OCI-LY3 (cell line): ENCODE data around the gene PNLIPRP2.

Experiments
- H2AFZ ChIP-seq: fragments of 200-600, 300-600 bp; shearing (Covaris generic); 2 replicates; pipeline ENCODE4 v1.6.0; 2014; ENCODE audit warnings: antibody characterized with exemption, low read depth, low read length
- H3K27ac ChIP-seq: fragments of 200-600, 300-600 bp; sonication (generic); 2 replicates; pipeline ENCODE4 v1.5.1; 2014; ENCODE audit warnings: mild to moderate bottlenecking, low read length, moderate library complexity, mixed read lengths
- H3K27me3 ChIP-seq: fragments of 200-600, 300-600 bp; sonication (generic); 2 replicates; pipeline ENCODE4 v1.6.1; 2014; ENCODE audit warnings: low read depth, low read length, mixed read lengths
- H3K36me3 ChIP-seq: fragments of 200-600, 300-600 bp; sonication (generic); replicated peaks from 2 replicates; pipeline ENCODE3; 2014; ENCODE audit warnings: low read depth, low read length, mixed read lengths
- H3K4me1 ChIP-seq: fragments of 300-600, 200-600 bp; sonication (generic); 2 replicates; pipeline ENCODE4 v1.6.1; 2014; ENCODE audit warnings: low read length, mixed read lengths
- H3K4me2 ChIP-seq: fragments of 200-600, 300-600 bp; sonication (generic); 2 replicates; pipeline ENCODE4 v1.6.1; 2014; ENCODE audit warnings: low read length, mixed read lengths
- H3K4me3 ChIP-seq: fragments of 300-600, 200-600 bp; sonication (generic); 2 replicates; pipeline ENCODE4 v1.5.1; 2014; ENCODE audit warnings: antibody characterized with exemption, mild to moderate bottlenecking, low read length, moderate library complexity
- H3K79me2 ChIP-seq: fragments of 300-600, 200-600 bp; shearing (Covaris generic); 2 replicates; pipeline ENCODE4 v1.6.1; 2014; ENCODE audit warnings: mild to moderate bottlenecking, low read length, mixed read lengths
- H3K9ac ChIP-seq: fragments of 300-600, 200-600 bp; shearing (Covaris generic); 2 replicates; pipeline ENCODE4 v1.6.0; 2014; ENCODE audit warnings: mild to moderate bottlenecking, low read length, moderate library complexity
- H3K9me3 ChIP-seq: fragments of 200-600, 300-600 bp; shearing (Covaris generic); 2 replicates; pipeline ENCODE4 v1.6.1; 2014; ENCODE audit warnings: low read length, mixed read lengths; ENCODE audit not compliant: insufficient read depth
- H4K20me1 ChIP-seq: fragments of 200-600, 300-600 bp; sonication (generic); 2 replicates; pipeline ENCODE4 v1.6.1; 2016; ENCODE audit warnings: low read length, mixed read lengths; ENCODE audit not compliant: insufficient read depth
- CTCF ChIP-seq: fragments of 200-600, 300-600 bp; sonication (generic); IDR thresholded peaks from 2 replicates; pipeline ENCODE4 v1.5.1; 2014; ENCODE audit warnings: antibody characterized with exemption, low read length, low read depth
- EZH2phosphoT487 ChIP-seq: fragments of 200-600 bp; shearing (Covaris generic); IDR thresholded peaks from 2 replicates; pipeline ENCODE4 v1.6.1; 2018; ENCODE audit warnings: antibody characterized with exemption, mixed run types, low read depth

Gene PNLIPRP2

DNA sequence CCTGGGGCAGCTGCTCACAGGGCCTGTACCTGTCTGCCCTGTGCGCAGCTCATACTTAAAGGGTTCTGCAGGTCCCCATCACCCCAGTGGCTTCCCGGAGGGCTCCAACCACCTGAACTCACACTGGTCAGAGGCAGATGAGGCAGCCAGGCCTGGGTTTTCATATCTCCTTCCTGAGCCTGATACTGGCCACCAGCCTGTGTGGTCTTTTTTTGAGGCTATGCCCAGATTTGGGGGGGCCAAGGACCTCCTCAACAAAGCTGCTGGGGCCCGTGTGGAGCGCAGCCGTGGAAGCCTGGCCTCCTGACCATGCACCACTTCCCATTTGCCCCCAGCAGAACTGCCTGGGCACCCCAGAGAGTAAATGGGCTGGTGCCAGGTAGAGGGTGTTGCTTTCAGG lies 25.7 kb downstream of the PNLIPRP2 start:
- H2AFZ ChIP-seq = no peak overlapping the region

GRCh38 chr10:116648903-116649302 lies 28.1 kb downstream of the PNLIPRP2 start:
- Histone ChIP-seq H2AFZ (no peak overlapping the region), H3K9ac (no peak overlapping the region), H3K4me1 (no peaks in the 10 kb centered on the region), H4K20me1 (no peaks in the 10 kb centered on the region), H3K36me3 (no peaks in the 10 kb centered on the region), H3K27ac (no peak overlapping the region), H3K79me2 (no peaks in the 10 kb centered on the region), H3K4me2 (no peak overlapping the region), H3K9me3 (no peaks in the 10 kb centered on the region), H3K4me3 (no peak overlapping the region), H3K27me3 (no peaks in the 10 kb centered on the region)
- TF ChIP-seq CTCF (no peak), EZH2phosphoT487 (no peak)

More for the DNA sequence above, 25.7 kb downstream of the PNLIPRP2 start:
- Histone ChIP-seq H3K4me2 (no peak overlapping the region), H3K4me3 (no peak overlapping the region), H3K9ac (no peak overlapping the region), H4K20me1 (no peaks in the 10 kb centered on the region), H3K79me2 (no peaks in the 10 kb centered on the region), H3K4me1 (no peaks in the 10 kb centered on the region), H3K36me3 (no peaks in the 10 kb centered on the region), H3K9me3 (no peaks in the 10 kb centered on the region), H3K27ac (no peak overlapping the region), H3K27me3 (no peaks in the 10 kb centered on the region)
- no peak for TF ChIP-seq CTCF
- no peak for TF ChIP-seq EZH2phosphoT487

GRCh38 chr10:116653885-116654284 lies 33.1 kb downstream of the PNLIPRP2 start:
- H3K9ac ChIP-seq = no peak overlapping the region
- no peaks in the 10 kb centered on the region for H3K27me3 ChIP-seq
- no peaks in the 10 kb centered on the region for H3K36me3 ChIP-seq
- TF ChIP-seq EZH2phosphoT487 (no peak), CTCF (no peak)
- H3K79me2 ChIP-seq = no peaks in the 10 kb centered on the region
- H3K27ac ChIP-seq = no peak overlapping the region
- H3K9me3 ChIP-seq = no peaks in the 10 kb centered on the region
- no peaks in the 10 kb centered on the region for H3K4me1 ChIP-seq
- H3K4me3 ChIP-seq = no peak overlapping the region
- H3K4me2 ChIP-seq = no peak overlapping the region
- H2AFZ ChIP-seq = no peak overlapping the region
- no peaks in the 10 kb centered on the region for H4K20me1 ChIP-seq

DNA sequence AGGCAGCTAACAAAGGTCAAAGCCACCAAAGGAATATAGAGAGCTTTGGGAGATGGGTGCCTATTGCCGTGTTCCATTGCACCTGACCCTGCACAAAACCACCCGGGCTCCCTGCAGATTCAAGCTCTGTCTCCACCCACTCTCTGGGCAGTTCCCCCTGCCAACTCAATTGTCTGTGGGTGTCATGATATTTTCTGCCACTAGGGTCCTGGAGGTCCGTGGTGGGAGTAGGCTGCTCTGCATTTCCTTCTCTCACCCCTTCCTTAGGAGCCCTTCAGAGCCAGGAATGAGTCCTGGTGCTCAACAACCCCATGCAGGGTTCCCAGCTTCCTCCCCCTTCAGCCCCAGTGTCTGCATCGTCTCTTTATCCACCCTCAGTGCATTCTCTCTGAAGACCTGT lies 34.1 kb downstream of the PNLIPRP2 start:
- Histone ChIP-seq H2AFZ (no peak overlapping the region), H3K9me3 (no peaks in the 10 kb centered on the region)

More for the DNA sequence above, 34.1 kb downstream of the PNLIPRP2 start:
- Histone ChIP-seq H3K4me3 (no peak overlapping the region), H4K20me1 (no peaks in the 10 kb centered on the region), H3K79me2 (no peaks in the 10 kb centered on the region), H3K27ac (no peak overlapping the region), H3K36me3 (no peaks in the 10 kb centered on the region), H3K4me2 (no peak overlapping the region), H3K4me1 (no peaks in the 10 kb centered on the region), H3K27me3 (no peaks in the 10 kb centered on the region), H3K9ac (no peak overlapping the region)
- no peak for TF ChIP-seq EZH2phosphoT487
- TF ChIP-seq CTCF = no peak; the same call in 1 of the 2 replicates
